HEK293T (cell line): ENCODE measurements around the gene KYAT1.

Experiments
- BHLHE40 ChIP-seq: fragments of 450-650 bp; IDR thresholded peaks from 2 replicates; pipeline ENCODE4 v1.6.1; 2016; ENCODE audit warnings: mild to moderate bottlenecking, moderate library complexity, borderline replicate concordance
- FOXK2 ChIP-seq: fragments of 450-650 bp; IDR thresholded peaks from 2 replicates; pipeline ENCODE4 v1.6.1; 2016; ENCODE audit warnings: mild to moderate bottlenecking
- L3MBTL2 ChIP-seq: fragments of 450-650 bp; conservative IDR thresholded peaks from 2 replicates; pipeline ENCODE4 v1.6.1; 2016; ENCODE audit warnings: mild to moderate bottlenecking
- SUZ12 ChIP-seq: fragments of 450-650 bp; IDR thresholded peaks from 2 replicates; pipeline ENCODE4 v1.6.1; 2016; ENCODE audit warnings: mild to moderate bottlenecking
- TARDBP ChIP-seq: fragments of 450-650 bp; IDR thresholded peaks from 2 replicates; pipeline ENCODE4 v1.6.1; 2016

- no peak for TF ChIP-seq L3MBTL2
- TF ChIP-seq SUZ12 = no peak
- no peak for TF ChIP-seq TARDBP
- TF ChIP-seq BHLHE40 = no peak
- no peak for TF ChIP-seq FOXK2
These were observed 35.1 kb downstream of the KYAT1 start for GRCh38 chr9:128846680-128847030.
